ENCODE measurements around the gene LKAAEAR1.

Gene LKAAEAR1

DNA sequence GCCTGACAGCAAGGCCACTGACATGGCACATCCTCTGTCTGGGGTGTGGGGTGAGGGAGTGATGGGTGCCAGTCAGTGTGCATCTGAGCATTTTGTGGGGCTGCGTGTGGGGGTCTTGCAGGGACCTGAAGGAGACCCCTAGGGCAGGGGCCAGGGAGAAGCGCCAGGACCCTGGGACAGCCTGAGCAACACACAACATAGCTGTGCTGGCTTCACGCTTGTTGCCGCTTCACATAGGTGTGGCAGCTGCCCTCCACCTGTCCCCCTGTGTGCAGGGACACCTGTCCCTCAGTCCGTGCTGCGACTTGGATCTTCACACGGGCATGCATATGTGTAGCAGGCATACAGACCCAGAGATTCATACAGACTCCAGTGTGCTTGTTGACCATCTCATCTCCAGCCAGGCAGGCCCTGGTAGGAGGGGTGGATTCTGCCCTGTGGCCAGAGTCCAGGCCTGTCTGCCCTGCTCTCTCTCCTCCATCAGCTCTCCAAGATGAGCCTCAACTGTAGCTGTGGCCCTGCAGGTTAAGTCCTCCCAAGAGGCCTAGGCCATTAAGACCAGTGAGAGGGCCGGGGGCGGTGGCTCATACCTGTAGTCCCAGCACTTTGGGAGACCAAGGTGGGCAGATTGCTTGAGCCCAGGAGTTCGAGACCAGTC lies 26.3 kb upstream of the LKAAEAR1 start:
- no peak for DNase-seq (ENCODE audit: low spot score)

DNA sequence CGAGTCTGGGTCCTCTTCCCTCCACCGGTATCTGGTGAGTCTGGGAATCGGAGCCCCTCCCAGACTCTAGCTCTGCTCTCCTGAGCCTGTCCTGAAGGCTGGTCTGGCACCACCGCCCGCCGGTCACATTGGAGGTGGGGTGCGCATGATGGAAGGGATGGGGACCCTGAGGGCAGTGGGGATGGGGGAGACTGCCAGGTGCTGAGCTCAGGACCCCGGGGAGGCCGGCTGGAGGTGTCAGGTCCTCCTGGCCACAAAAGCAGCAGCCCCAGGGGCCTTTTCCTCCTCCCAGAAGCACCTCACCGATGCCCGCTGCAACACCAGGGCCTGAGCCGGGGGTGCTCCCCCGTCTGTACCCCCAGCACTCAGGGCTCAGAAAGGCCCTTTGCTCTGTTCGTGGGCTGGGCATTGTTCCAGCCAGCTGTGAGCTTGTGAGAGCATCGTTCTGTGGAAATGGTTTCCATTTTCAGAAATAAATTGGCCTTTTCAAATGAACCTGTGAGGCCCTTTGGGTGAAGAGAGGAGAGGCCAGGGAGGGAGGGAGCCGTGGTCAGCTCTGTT lies 25.7 kb upstream of the LKAAEAR1 start:
- no peak for DNase-seq (ENCODE audit: low spot score)

DNA sequence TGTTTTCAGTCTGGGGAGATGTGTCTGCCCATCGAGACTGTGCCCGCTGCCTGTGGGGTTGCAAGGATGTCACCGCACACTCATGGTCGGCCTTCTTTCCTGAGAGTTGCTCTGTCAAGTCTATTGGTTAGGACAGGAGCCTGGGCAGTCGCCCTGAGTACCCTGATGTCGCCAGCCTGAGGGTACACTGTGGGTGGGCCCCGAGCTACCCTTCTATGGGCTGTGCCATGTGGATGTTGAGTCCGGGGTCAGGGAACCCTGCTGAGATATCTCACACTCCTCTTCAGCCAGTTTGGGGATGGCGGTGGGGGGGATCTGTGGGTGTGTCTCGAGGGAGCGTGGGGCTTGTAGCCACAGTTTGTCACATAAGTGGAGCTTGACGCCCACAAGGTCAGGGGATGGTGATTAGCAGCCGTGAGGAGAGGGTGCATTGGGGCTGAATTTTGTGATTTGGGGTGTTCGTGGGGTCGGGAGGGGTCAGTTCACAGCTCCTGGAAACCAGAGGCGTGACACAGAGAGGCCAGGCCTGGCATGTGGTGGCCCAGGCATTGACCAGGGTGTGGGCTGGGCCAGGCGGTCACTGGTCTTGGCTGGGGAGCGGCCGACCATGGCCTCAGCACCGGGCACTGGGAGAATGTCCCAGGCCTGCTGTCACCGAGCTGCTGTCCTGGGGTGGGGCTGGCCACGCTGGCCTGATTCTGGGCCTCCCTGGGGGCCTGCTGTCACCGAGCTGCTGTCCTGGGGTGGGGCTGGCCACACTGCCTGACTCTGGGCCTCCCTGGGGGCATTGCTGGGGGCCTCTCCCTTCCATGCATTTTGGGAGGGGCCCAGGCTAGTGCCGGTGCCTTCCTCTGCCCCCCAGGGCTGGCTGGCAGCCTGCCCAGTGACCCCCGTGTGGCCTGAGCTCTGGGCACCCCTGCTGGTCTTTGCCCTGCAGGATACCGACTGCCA lies 24.8 kb upstream of the LKAAEAR1 start:
- DNase-seq (ENCODE audit: low spot score) = no peak

DNA sequence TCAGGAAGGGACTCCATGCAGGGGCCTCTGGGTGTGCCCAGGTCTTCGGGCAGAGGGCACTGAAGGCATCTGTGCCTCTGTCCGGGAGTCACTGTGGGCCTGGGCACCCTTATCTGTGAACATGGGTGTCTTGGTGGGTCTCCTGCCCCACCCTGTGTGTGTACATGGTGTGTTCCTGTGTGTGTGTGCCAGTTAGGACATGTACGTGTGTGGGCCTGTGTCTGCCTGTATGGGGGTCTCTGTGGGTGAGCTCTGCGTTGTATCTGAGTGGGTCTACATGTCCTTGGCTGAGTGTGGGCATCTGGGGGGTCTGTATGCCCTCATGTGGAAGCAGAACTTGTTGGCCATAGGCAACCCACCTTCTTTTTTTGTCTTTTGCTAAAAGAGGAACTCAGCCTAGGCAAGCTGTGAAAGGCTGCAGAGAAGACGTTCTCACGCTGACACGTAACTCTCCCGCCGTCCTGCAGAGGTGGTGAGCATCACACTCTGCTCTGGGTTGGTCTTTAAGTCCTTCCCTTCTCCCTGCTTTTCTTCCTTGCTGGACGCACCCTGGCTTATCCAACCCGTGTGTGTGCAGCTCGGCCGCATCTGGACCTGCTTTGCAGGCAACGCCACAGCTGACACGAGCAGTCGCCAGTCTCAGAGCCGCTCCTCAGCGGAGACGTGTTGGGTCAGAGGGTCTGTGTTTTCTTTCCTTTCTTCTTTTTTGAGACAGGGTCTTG lies 23.7 kb upstream of the LKAAEAR1 start:
- DNase-seq (ENCODE audit: low spot score) = no peak

DNA sequence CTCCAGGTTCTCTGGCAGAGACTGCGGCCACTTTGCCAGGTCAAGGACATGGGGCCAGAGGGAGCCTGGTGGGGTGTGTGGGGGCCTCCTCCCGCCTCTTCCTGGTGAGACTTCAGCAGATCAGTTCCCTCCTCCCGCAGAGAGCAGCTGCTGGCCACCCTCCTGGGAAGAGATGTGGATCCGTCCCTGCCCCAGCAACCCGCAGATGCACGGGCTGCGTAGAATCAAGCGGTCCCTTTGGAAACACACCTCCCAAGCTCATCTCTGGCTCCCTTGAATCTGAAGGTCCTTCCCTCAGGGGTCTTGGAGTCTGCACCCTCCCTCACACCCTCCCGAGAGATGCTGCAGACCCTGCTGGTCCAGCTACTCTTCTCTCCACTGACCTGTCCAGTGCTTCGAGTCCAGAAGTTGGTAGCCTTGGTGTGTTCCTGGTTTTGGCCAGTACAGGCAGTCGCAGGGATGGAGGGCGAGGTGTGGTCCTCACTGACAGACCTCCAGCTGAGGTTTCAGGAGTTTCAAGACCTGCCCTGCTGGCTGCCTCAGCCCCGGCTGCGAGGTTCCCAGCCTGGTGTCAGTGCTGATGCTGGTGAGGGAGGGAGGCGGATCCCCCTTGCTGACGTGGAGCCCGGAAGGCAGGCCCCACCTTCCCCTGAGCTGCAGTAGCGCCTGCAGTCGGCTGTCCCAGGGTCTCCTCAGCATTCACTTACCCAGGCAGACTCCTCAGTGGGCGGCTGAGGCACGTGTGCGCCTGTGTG lies 23.0 kb upstream of the LKAAEAR1 start, which contains the start of gene NPBWR2:
NPBWR2 (minus strand) TSS at position 585 of the 755 bp plus-strand sequence. CDS start 734 bp downstream, outside the sequence.
- no peak for DNase-seq (ENCODE audit: low spot score)

DNA sequence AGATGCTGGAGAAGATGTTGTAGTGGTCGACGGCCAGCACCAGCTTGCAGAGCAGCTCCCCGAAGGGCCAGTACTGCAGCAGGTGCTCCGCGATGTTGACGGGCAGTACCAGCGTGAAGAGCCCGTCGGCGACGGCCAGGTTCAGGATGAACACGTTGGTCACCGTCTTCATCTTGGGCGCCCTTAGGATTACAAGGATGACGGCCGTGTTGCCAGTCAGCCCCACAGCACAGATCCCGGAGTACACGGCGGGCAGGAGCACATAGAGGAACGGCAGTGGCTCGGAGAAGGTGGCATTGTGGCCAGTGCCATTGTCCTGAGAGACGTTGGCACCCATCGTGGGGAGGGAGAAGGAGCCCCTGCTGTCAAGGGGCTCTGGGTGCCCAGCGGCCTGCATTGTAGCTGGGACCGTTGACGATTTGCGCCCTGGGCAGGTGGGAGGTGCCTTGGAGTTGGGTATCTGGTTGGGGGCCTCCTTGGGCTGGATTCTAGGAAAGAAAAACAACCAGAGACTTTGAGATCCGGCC lies 22.3 kb upstream of the LKAAEAR1 start:
- DNase-seq (ENCODE audit: low spot score) = no peak

DNA sequence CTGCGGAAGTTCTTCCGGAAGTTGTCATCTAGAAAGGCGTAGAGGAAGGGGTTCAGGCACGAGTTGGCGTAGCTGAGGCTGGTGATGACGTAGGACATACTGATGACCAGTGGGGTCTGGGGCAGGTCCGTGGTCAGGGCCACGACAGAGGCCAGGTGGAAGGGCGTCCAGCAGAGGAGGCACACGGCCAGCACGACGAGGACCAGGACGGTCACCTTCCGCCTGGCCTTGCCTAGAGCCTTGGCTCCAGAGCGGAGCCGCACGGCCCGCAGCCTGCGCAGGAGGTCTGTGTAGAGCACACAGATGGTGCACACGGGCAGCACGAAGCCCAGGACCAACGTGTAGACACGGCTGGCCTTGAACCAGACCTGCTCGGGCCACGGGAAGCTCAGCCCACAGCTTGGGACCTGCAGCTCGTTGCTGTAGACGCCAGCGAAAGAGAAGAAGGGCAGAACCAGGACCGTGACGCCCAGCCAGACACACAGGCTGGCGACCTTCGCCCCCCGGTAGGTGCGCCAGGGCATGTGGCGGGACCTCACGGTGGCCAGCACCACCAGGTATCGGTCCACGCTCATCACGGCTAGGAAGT lies 21.7 kb upstream of the LKAAEAR1 start:
- DNase-seq (ENCODE audit: low spot score) = no peak

DNA sequence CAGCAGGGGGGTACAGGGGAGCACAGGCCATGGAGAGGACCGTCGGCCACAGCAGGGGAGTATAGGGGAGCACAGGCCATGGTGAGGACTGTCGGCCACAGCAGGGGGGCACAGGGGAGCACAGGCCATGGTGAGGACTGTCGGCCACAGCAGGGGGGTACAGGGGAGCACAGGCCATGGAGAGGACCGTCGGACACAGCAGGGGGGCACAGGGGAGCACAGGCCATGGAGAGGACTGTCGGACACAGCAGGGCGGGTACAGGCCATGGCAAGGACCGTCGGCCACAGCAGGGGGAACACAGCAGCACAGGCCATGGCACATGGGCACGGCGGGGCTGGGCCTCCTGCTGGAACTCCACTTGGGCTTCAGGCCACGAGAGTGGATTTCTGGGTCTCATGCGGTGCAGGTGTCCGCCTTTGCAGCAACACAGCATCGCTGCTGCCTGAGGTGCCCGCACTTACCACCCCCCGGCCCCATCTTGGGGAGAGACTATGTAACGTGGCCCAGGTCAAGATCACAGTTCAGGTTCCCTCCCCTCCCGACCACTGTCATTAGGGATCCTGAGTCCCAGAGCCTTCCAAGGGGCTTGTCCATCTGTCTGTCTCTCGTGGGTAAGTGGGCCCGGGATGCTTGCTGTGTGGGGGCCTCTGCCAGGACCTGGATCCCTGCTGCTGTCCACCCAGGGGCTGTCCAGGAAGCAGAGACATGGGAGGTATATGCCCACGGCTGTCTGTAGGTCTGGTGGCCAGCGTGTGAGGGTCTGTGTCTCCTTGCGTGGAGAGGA lies 20.7 kb upstream of the LKAAEAR1 start:
- DNase-seq (ENCODE audit: low spot score) = no peak

DNA sequence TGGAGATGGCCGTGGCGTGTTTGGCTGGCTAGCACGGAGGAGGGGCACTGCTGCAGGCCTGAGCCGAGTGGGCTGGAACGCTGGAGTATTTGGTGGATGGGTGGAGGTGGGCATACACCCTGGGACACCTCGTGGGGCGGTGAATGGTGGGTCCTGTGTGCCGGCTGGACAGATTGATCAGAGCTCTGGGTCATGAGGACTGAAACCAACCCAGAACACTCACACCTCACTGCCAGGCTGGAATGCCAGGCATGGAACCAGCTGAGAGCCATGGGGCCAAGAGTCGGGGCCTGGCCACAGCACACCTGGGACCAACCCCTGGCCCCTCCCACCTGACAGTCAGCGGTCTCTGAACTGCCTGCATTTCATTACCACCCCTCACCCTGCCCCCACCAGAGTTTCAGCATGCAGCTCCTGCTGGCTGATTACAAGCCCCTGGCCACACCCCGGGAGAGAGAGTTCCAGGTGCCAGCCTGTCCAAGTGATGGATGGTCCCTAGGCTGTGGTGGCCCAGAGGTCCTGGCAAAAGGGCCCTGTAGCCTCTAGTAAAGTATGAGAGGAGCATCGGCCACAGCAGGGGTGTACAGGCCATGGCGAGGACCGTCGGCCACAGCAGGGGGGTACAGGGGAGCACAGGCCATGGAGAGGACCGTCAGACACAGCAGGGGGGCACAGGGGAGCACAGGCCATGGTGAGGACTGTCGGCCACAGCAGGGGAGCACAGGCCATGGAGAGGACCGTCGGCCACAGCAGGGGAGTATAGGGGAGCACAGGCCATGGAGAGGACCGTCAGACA lies 19.9 kb upstream of the LKAAEAR1 start:
- DNase-seq (ENCODE audit: low spot score) = no peak

DNA sequence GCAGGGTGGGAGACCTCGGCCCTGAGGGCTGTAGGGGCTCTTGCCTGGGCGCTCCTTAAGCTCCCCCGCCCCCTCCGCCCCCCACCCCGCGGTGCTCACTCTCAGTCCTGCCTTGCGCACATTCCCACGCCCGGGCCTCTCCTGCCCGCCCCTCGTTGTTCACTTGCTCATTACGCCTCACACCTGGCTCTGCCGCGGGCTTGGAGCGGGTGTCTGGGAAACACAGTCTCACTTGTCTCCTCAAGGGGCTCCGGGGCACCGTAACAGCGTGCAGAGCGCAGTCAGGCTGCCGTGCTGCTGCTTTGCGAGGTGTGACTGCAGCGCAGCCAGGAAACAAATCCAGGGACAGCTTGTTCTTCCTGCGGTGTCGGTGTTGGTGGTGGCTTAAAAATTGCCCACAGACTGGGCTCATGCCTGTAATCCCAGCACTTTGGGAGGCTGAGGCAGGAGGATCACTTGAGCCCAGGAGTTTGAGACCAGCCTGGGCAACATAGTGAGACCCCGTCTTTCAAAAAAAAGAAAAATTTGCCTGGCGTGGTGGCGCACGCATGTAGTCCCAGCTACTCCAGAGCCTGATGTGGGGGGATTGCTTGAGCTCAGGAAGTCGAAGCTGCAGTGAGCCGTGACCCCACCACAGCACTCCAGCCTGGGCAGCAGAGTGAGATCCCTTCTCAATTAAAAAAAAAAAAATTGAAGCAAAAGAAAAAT lies 18.6 kb upstream of the LKAAEAR1 start:
- DNase-seq (ENCODE audit: low spot score) = no peak

DNA sequence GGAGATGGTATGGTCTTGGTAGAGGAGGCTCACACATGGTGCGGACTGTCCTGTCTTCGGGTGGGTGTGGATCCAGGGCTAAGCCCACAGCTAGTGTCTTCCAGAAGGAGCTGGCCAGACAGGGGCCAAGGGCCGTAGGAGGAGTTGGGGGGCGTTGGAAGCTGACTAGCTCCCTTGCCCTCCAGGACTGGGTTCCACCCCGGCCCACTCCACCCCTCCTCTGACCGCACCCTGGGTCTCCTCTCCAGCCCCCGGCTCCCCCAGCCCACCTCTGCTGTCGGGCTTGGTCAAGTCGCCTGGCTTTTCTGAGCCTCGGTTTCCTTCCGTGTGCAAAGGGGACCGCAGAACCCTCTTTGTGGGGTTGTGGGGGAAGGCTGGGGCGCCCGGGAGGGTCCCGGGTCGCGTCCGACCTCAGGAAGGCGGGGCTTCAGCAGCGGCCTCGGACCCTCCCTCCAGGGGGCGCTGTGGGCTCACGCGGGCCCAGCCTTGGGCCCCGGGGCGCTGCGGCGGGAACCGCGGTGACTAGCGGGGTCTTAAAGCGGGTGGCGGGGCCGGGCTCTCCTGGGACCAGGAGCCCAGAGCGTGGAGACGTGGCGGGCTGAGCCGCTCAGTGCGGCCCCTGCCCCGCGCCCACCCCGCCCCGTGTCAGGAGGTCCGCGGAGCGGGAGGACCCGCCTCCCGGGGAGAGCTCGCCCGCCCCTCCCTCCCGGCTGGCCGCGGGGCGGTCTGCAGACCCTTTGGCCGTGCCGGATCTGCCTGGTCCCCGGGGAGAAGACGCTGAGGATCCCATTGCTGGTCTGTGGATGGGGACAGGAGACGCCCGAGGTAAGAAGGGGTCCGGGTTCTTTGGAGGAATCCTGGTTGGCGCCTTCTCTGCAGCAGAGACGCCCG lies 17.8 kb upstream of the LKAAEAR1 start:
- no peak for DNase-seq (ENCODE audit: low spot score)

DNA sequence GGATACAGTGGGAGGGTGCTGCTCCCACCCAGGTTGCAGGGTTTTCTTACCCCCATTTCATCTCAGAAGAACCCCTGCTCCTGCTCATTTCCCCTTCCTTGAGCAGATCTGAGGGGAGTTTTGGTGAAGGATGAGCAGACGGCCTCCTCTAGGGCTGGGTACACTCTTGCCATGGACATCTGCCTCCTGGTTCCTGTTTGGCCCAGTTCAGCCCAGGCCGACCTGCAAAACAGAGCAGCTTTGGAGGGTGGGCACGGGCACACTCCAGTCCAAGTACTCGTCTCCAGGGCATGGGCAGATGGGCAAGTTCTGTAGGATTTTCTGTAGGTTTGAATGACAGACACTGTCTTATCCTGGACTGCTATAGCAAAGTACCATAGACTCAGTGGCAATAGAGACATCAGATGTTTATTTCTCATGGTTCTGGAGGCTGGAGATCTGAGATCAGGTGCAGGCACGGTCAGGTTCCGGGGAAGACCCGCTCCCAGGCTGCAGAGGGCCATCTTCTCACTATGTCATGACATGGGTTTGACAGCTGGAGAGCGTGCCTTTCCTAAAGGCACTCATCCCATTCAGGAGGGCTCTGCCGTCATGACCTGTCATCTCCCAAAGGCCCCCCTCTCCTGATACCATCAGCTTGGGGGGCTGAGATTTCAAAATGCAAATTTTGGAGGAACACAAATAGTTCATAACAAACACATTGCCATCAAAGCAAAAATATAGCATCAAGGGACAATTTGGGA lies 16.9 kb upstream of the LKAAEAR1 start:
- no peak for DNase-seq (ENCODE audit: low spot score)

DNA sequence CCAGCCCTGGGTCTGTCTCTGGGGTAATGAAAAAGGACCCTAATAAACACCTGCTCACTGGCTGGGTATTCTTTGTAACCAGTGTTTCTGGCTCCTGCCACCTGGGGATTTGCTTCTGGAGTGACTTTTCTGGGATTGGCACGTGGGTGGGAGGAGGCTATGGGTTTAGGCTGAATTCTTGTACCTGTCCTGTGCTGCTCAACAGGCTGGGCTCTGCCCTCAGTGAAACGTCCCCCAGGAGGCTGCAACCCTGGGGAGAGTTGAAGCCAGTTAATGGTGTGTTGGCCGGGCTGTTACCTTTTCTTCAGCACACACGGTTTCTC lies 16.3 kb upstream of the LKAAEAR1 start:
- DNase-seq (ENCODE audit: low spot score) = no peak

DNA sequence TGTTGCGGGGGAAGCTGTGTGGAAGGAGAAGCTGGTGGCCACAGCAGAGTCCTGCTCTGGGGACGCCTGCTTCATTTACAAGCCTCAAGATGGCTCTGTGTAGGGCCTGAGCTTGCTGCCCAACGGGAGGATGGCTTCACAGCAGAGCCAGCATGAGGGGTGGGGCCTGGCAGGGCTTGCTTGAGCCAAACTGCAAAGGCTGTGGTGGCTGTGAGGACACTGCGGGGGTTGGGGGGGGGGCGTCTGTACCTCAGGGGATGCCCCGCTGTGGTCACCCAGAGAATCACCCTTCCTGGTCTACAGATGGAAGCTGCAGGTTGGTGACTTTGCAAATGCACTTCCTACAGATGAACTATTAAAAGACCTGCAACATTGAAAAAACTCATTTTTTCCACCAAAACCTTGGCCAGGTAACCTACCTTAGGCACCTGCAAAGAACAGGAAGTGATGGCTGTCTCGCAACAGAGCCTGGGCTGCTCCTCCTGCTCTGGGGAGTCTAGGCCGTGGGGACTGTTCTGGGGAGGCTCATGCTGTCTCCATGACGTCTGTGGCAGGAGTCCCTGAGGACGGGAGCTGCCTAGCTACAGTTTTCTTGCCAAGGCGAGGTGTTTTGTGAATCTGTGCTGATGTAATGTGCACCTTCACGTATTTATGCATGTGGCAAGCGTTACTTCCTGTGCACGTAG lies 15.8 kb upstream of the LKAAEAR1 start:
- DNase-seq (ENCODE audit: low spot score) = no peak

DNA sequence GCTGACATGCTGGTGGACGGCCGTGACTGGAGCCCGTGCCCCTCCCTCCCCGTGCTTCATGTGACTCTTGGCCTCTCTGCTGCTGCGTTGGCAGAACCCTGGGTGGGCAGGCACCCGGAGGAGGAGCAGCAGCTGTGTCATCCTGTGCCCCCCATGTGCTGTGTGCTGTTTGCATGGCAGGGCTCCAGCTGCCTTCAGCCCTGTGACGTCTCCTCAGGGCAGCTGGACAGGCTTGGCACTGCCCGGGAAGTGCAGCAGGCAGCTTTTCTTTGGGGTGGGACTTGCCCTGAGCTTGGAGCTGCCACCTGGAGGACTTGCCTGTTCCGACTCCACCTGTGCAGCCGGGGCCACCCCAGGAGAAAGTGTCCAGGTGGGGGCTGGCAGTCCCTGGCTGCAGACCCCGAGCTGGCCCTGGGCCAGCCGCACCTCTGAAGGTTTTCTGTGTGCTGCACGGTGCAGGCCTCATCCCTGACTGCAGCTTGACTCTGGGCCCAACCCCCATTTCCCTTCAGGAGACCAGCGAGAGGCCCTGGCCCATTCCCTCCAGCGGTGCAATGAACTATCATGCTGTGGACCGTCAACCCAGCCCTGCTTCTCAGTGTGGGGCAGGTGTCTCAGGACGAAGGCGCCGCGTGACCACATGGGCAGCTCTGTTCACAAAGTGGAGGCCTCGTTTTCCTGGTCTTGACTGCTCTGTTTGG lies 15.0 kb upstream of the LKAAEAR1 start:
- DNase-seq (ENCODE audit: low spot score) = no peak
